Measurements from ENCODE around the gene TMIGD3. TPM values are rescaled to one million over a fixed set of nuclear protein-coding genes. Genes with fewer than 3 reads are reported as not detected.

Gene TMIGD3
- total RNA-seq, 1 donor from 2014 or later = not detected

DNA sequence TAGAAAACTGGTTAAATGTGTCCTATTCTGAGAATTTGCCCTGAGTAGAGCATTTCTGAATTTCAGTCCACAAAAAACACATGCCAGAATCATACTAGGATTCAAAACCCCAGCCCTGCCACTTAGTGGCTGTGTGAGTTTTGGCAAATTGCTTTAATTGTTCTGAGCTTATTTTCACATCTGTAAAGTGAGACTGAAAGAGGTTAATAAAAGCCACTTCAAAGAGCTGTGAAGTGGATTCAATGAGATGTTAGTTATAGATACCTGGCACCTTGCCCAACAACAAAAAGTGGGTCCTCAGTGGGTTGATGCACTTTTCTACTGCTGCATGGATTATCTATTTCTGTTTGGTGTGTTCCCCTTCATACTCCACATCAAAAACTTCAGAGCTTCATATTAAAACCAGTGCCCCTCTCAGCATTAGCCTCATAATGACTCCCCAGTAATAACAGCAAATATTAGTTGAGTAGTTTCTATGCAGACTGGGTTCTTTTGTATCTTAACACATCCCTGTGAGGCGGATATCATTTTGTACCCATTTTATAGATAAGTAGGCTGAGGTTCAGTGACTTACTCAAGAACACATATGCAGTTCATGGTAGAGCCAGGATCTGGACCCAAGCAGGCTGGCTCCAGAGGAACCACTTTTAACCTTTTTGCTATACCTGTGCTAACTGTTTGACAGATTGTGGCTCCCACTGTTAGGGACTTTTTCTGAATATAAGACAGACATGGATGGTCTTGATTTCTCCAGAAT is 14.2 kb upstream of the TMIGD3 start:
- Histone ChIP-seq H3K27me3 (ENCODE audit: control insufficient read depth, insufficient read depth, low read length) (no peaks in the 10 kb centered on the region), H3K36me3 (ENCODE audit: control insufficient read depth, insufficient read depth, low read length) (no peaks in the 10 kb centered on the region), H3K4me3 (ENCODE audit: low read depth, low read length) (no peak overlapping the region)
- TF ChIP-seq CTCF (IDR thresholded peaks at IDR 0.05; ENCODE audit: insufficient read depth, low read length, poor library complexity, severe bottlenecking) = no peak
- no peak for DNase-seq (ENCODE audit: low read depth)

- peak; percentile 32 for TF ChIP-seq CTCF (IDR thresholded peaks at IDR 0.05; ENCODE audit: insufficient read depth, low read length, poor library complexity, severe bottlenecking)
- peak overlapping the region; percentile 31 for H3K4me3 ChIP-seq (ENCODE audit: low read depth, low read length)
- no peak for DNase-seq (ENCODE audit: low read depth)
These were observed 12.6 kb upstream of the TMIGD3 start for GRCh38 chr1:111516005-111516535.

GRCh38 chr1:111515291-111516004 is 12.0 kb upstream of the TMIGD3 start:
- Histone ChIP-seq H3K27me3 (ENCODE audit: control insufficient read depth, insufficient read depth, low read length) (no peaks in the 10 kb centered on the region), H3K36me3 (ENCODE audit: control insufficient read depth, insufficient read depth, low read length) (no peaks in the 10 kb centered on the region), H3K4me3 (ENCODE audit: low read depth, low read length) (peak overlapping the region; percentile 31)
- TF ChIP-seq CTCF (IDR thresholded peaks at IDR 0.05; ENCODE audit: insufficient read depth, low read length, poor library complexity, severe bottlenecking) = no peak
- DNase-seq (ENCODE audit: low read depth) = no peak

More at GRCh38 chr1:111516005-111516535, 12.6 kb upstream of the TMIGD3 start:
- no peaks in the 10 kb centered on the region for H3K27me3 ChIP-seq (ENCODE audit: control insufficient read depth, insufficient read depth, low read length)
- no peaks in the 10 kb centered on the region for H3K36me3 ChIP-seq (ENCODE audit: control insufficient read depth, insufficient read depth, low read length)

GRCh38 chr1:111513410-111514020 is 10.1 kb upstream of the TMIGD3 start:
- no peaks in the 10 kb centered on the region for H3K27me3 ChIP-seq (ENCODE audit: control insufficient read depth, insufficient read depth, low read length)
- no peak for TF ChIP-seq CTCF (IDR thresholded peaks at IDR 0.05; ENCODE audit: insufficient read depth, low read length, poor library complexity, severe bottlenecking)
- H3K4me3 ChIP-seq (ENCODE audit: low read depth, low read length) = no peak overlapping the region
- no peaks in the 10 kb centered on the region for H3K36me3 ChIP-seq (ENCODE audit: control insufficient read depth, insufficient read depth, low read length)
- DNase-seq (ENCODE audit: low read depth) = no peak

GRCh38 chr1:111512931-111513330 is 9.5 kb upstream of the TMIGD3 start:
- no peaks in the 10 kb centered on the region for H3K27me3 ChIP-seq (ENCODE audit: control insufficient read depth, insufficient read depth, low read length)
- no peak for DNase-seq (ENCODE audit: low read depth)
- H3K36me3 ChIP-seq (ENCODE audit: control insufficient read depth, insufficient read depth, low read length) = no peaks in the 10 kb centered on the region
- no peak for TF ChIP-seq CTCF (IDR thresholded peaks at IDR 0.05; ENCODE audit: insufficient read depth, low read length, poor library complexity, severe bottlenecking)
- no peak overlapping the region for H3K4me3 ChIP-seq (ENCODE audit: low read depth, low read length)
